ENCODE results near the gene ING3. TPM values are rescaled to one million over a fixed set of nuclear protein-coding genes. Genes with fewer than 3 reads are reported as not detected.

The ING3 gene
- total and polyA plus RNA-seq, 2 of the 13 experiments (the other 11 are each of a cell fraction or from before 2014, with no cell fraction given) = 6.9 to 12.8 TPM

DNA sequence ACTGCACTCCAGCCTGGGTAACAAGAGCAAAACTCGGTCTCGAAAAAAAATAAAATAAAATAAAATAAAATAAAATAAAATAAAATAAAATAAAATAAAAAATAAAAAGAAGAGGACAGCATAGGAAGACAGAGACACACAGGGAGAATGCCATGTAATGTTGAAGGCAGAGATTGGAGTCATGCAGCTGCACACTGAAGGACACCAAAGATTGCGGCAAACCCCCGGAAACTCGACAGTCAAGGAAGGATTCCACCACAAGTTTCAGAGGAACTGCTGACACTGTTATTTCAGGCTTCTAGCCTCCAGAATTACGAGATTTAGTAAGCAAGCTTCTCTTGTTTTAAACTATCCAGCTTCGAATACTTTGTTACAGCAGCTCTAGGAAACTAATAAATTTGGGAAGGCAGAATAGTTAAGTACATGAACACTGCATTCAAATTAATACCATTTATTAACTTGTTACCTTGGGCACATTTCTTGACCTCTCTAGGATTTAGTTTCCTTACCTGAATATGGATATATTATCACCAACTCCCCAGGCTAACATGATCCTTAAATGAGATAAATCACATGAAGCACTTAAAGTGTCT, 47.4 kb downstream of the ING3 start:
- intact Hi-C loops (cut with micrococcal nuclease; ENCODE audit: unreplicated experiment) = no loop called here

DNA sequence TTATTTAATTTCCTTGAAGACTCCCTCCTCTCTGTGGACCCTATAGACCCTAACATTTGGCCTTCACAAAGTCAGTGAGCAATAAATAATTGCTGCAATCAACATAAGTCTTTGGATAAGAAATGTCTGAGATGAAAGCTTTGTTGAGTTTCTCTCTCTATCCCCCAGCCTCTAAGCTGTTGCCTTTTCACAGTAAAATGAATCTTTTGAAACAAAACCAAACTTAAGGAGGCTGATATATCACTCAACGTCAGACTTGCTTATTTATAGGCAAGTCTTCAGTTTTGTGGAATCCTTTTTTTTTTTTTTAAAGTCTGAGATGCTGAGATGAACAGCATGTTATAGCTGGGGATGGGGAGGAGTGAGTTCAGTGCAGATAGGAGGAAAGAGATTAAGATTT, 47.9 kb downstream of the ING3 start:
- in situ Hi-C loops (cut with HindIII; ENCODE audit: extremely low pct_ligation_motif_present, low pct_unique_long_range_greater_than_20kb) (no loop called here), intact Hi-C loops (cut with micrococcal nuclease; ENCODE audit: unreplicated experiment) (no loop called here)
- no peaks in the 10 kb centered on the region for H3K27me3 ChIP-seq (ENCODE audit: control insufficient read depth in 1 of 2, insufficient read depth in 2 of 2, low read length in 2 of 2)
- WGBS (ENCODE audit: low lambda C conversion rate) = 0% methylated on average over 1 of the region's 1 CpG
- H4K20me1 ChIP-seq (ENCODE audit: insufficient read depth, low read length) = no peaks in the 10 kb centered on the region
- ChIA-PET POLR2A (no interaction called here), CTCF (ENCODE audit: low intra/inter-chr PET ratio, low total read pairs) (no interaction called here)
- no peak overlapping the region for H3K4me2 ChIP-seq (ENCODE audit: low read depth, low read length)
- no TSS peak for BruUV-seq (replicated peaks)
- no peak for ATAC-seq
- no peaks in the 10 kb centered on the region for H3K9me3 ChIP-seq (ENCODE audit: low read length)
- no peak for FAIRE-seq
- H3K4me3 ChIP-seq (replicated peaks in 1 of 3; ENCODE audit: insufficient read depth in 1 of 3, low read depth in 2 of 3, low read length in 3 of 3) = no peak overlapping the region
- H3K9ac ChIP-seq (ENCODE audit: insufficient read depth, low read depth, low read length) = no peak overlapping the region
- no peaks in the 10 kb centered on the region for H3K79me2 ChIP-seq (ENCODE audit: insufficient read depth, low read length)
- no peaks in the 10 kb centered on the region for H3K36me3 ChIP-seq (replicated peaks in 1 of 2; ENCODE audit: control insufficient read depth in 1 of 2, insufficient read depth in 2 of 2, low read length in 2 of 2)
- H2AFZ ChIP-seq (ENCODE audit: low read length) = no peak overlapping the region
- no peak overlapping the region for H3K27ac ChIP-seq (ENCODE audit: extremely low read length, insufficient read depth, low read length)
- no peaks in the 10 kb centered on the region for H3K4me1 ChIP-seq (ENCODE audit: insufficient read depth, low read length)
- DNase-seq (ENCODE audit: low spot score) = no peak
- TF ChIP-seq, protein P1, sequence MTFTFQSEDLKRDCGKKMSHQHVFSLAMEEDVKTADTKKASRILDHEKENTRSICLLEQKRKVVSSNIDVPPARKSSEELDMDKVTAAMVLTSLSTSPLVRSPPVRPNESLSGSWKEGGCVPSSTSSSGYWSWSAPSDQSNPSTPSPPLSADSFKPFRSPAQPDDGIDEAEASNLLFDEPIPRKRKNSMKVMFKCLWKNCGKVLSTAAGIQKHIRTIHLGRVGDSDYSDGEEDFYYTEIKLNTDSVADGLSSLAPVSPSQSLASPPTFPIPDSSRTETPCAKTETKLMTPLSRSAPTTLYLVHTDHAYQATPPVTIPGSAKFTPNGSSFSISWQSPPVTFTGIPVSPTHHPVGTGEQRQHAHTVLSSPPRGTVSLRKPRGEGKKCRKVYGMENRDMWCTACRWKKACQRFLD (CRISPR knock-in tag; IDR thresholded peaks at IDR 0.05; ENCODE audit: borderline replicate concordance) = no peak
- TF ChIP-seq SNAI1 (CRISPR knock-in tag; IDR thresholded peaks at IDR 0.05; ENCODE audit: borderline replicate concordance) = no peak
- no peak for TF ChIP-seq ZNF282 (IDR thresholded peaks at IDR 0.05; ENCODE audit: partially characterized antibody)
- no peak for TF ChIP-seq ZNF775 (CRISPR knock-in tag; IDR thresholded peaks at IDR 0.05; ENCODE audit: borderline replicate concordance)
- no peak for TF ChIP-seq ZMYM4 (CRISPR knock-in tag; IDR thresholded peaks at IDR 0.05)
- TF ChIP-seq, protein P2, sequence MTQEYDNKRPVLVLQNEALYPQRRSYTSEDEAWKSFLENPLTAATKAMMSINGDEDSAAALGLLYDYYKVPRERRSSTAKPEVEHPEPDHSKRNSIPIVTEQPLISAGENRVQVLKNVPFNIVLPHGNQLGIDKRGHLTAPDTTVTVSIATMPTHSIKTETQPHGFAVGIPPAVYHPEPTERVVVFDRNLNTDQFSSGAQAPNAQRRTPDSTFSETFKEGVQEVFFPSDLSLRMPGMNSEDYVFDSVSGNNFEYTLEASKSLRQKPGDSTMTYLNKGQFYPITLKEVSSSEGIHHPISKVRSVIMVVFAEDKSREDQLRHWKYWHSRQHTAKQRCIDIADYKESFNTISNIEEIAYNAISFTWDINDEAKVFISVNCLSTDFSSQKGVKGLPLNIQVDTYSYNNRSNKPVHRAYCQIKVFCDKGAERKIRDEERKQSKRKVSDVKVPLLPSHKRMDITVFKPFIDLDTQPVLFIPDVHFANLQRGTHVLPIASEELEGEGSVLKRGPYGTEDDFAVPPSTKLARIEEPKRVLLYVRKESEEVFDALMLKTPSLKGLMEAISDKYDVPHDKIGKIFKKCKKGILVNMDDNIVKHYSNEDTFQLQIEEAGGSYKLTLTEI (CRISPR knock-in tag; conservative IDR thresholded peaks at IDR 0.05) = no peak
- no peak for TF ChIP-seq ZBTB3 (CRISPR knock-in tag; IDR thresholded peaks at IDR 0.05; ENCODE audit: borderline replicate concordance, low read depth)
- no peak for TF ChIP-seq ZFP37 (CRISPR knock-in tag; IDR thresholded peaks at IDR 0.05; ENCODE audit: borderline replicate concordance)
- TF ChIP-seq, protein P3, sequence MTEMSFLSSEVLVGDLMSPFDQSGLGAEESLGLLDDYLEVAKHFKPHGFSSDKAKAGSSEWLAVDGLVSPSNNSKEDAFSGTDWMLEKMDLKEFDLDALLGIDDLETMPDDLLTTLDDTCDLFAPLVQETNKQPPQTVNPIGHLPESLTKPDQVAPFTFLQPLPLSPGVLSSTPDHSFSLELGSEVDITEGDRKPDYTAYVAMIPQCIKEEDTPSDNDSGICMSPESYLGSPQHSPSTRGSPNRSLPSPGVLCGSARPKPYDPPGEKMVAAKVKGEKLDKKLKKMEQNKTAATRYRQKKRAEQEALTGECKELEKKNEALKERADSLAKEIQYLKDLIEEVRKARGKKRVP (CRISPR knock-in tag; IDR thresholded peaks at IDR 0.05) = no peak
- no peak for TF ChIP-seq MYNN (CRISPR knock-in tag; IDR thresholded peaks at IDR 0.05; ENCODE audit: low read depth)

More for the DNA sequence above, 47.4 kb downstream of the ING3 start:
- DNase-seq (ENCODE audit: low spot score) = no peak
- Histone ChIP-seq H3K4me3 (replicated peaks in 1 of 3; ENCODE audit: insufficient read depth in 1 of 3, low read depth in 2 of 3, low read length in 3 of 3) (no peak overlapping the region), H4K20me1 (ENCODE audit: insufficient read depth, low read length) (no peaks in the 10 kb centered on the region), H3K4me1 (ENCODE audit: insufficient read depth, low read length) (no peaks in the 10 kb centered on the region), H3K9ac (ENCODE audit: insufficient read depth, low read depth, low read length) (no peak overlapping the region), H3K36me3 (replicated peaks in 1 of 2; ENCODE audit: control insufficient read depth in 1 of 2, insufficient read depth in 2 of 2, low read length in 2 of 2) (no peaks in the 10 kb centered on the region), H3K4me2 (ENCODE audit: low read depth, low read length) (no peak overlapping the region), H2AFZ (ENCODE audit: low read length) (no peak overlapping the region), H3K79me2 (ENCODE audit: insufficient read depth, low read length) (no peaks in the 10 kb centered on the region), H3K27ac (ENCODE audit: extremely low read length, insufficient read depth, low read length) (no peak overlapping the region), H3K9me3 (ENCODE audit: low read length) (no peaks in the 10 kb centered on the region), H3K27me3 (ENCODE audit: control insufficient read depth in 1 of 2, insufficient read depth in 2 of 2, low read length in 2 of 2) (no peaks in the 10 kb centered on the region)
- no peak for TF ChIP-seq POLR2A (IDR thresholded peaks at IDR 0.05; ENCODE audit: insufficient read depth in 1 of 2, low read depth in 2 of 2, low read length in 2 of 2)
- peak; percentile 19 to 51; a peak in 1 of 4 replicates for TF ChIP-seq MAFK (conservative IDR thresholded peaks at IDR 0.05 in 1 of 2, IDR thresholded peaks at IDR 0.05 in 1 of 2; ENCODE audit: low read length in 2 of 2)
- TF ChIP-seq MAFF (IDR thresholded peaks at IDR 0.05; ENCODE audit: low read depth, low read length) = 0 out of 2 replicates have a peak, but pooled peaks have one; percentile 8
- ChIA-PET CTCF (ENCODE audit: low intra/inter-chr PET ratio, low total read pairs) (no interaction called here), POLR2A (no interaction called here)
- 11% methylated on average over 7 of the region's 7 CpGs for WGBS (ENCODE audit: low lambda C conversion rate)
- no peak for ATAC-seq
- no TSS peak for BruUV-seq (replicated peaks)
- in situ Hi-C loops (cut with HindIII; ENCODE audit: extremely low pct_ligation_motif_present, low pct_unique_long_range_greater_than_20kb) = no loop called here
- FAIRE-seq = no peak
